Tibial artery (tissue), 4 donors: ENCODE measurements around the gene ZEB2.

Experiments
- DNase-seq, 2 donors: peaks; one replicate each; pipeline ENCODE4 v3.0.0-alpha.2; 2019
- H3K27ac ChIP-seq, 2 donors: fragments of 200-600 bp; sonication (generic) in 1 of 2; 1 replicate in 1 of 2; 2 replicates in 1 of 2; pipeline ENCODE4 v1.5.1; 2018 to 2019; ENCODE audit warnings: mild to moderate bottlenecking in 1 of 2
- H3K27me3 ChIP-seq, 2 donors: fragments of 200-600 bp; sonication (generic) in 1 of 2; one replicate each; pipeline versions ENCODE4 v1.5.1 to v1.6.0; 2016 to 2019
- H3K36me3 ChIP-seq, 3 donors: fragments of 200-600 bp; sonication (generic) in 2 of 3; one replicate each; pipeline ENCODE4 v1.5.1; 2016 to 2019; ENCODE audit warnings: mild to moderate bottlenecking in 2 of 3
- H3K4me1 ChIP-seq, 4 donors: fragments of 200-600 bp; sonication (generic) in 2 of 4; 1 replicate in 3 of 4; 2 replicates in 1 of 4; pipeline ENCODE4 v1.5.1; 2016 to 2019
- H3K4me3 ChIP-seq, 2 donors: fragments of 200-600 bp; sonication (generic) in 1 of 2; 1 replicate in 1 of 2; 2 replicates in 1 of 2; pipeline ENCODE4 v1.5.1; 2018 to 2019; ENCODE audit warnings: mild to moderate bottlenecking in 2 of 2
- H3K9me3 ChIP-seq, 3 donors: fragments of 200-600 bp; sonication (generic) in 1 of 3; one replicate each; pipeline ENCODE4 v1.5.1; 2016 to 2019
- intact Hi-C: fragments of 100-400 bp; cut with DNase I; formaldehyde crosslinking; loops from one replicate; pipeline ENCODE4 v1.15.0; 2023; ENCODE audit warnings: low total_unique reads
- TF ChIP-seq, protein P1 (sequence below), 2 experiments: fragments of 200-600 bp in 1 of 2; fragments of 450-650 bp in 1 of 2; IDR thresholded peaks; one replicate each; pipeline ENCODE4 v1.5.1; 2017 to 2019; ENCODE audit warnings: antibody characterized with exemption in 2 of 2, mild to moderate bottlenecking in 1 of 2, moderate library complexity in 1 of 2

The ZEB2 gene

DNA sequence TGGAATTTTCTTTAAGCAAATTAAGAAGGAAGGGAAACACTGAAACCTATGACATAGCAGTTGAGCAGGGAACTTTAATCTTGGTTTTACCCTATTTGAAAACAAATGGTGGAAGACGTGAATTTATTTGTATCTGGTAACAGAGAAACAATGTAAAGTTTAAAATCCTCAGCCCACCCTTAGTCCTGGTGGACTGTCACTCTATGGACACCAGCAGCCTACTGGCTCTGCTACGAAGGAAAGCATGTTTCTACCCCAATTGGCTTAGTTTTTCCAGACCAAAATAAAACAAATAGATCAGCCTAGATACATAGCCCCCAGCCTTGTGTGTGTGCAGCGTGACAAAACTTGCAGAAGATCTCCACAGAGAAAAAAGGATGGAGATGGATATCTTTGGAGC, 7.4 kb downstream of the ZEB2 start:
- TF ChIP-seq, protein P1, sequence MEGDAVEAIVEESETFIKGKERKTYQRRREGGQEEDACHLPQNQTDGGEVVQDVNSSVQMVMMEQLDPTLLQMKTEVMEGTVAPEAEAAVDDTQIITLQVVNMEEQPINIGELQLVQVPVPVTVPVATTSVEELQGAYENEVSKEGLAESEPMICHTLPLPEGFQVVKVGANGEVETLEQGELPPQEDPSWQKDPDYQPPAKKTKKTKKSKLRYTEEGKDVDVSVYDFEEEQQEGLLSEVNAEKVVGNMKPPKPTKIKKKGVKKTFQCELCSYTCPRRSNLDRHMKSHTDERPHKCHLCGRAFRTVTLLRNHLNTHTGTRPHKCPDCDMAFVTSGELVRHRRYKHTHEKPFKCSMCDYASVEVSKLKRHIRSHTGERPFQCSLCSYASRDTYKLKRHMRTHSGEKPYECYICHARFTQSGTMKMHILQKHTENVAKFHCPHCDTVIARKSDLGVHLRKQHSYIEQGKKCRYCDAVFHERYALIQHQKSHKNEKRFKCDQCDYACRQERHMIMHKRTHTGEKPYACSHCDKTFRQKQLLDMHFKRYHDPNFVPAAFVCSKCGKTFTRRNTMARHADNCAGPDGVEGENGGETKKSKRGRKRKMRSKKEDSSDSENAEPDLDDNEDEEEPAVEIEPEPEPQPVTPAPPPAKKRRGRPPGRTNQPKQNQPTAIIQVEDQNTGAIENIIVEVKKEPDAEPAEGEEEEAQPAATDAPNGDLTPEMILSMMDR (IDR thresholded peaks at IDR 0.05): no peak
- no peaks in the 10 kb centered on the region for H3K27me3 ChIP-seq
- no peaks in the 10 kb centered on the region for H3K9me3 ChIP-seq
- no peak for DNase-seq
- H3K27ac ChIP-seq: peak overlapping the region; percentile 97 to 99
- H3K36me3 ChIP-seq: no peaks in the 10 kb centered on the region
- intact Hi-C loops: no loop called here
- peaks cover 0 to 57% (median 14%) of the 10 kb centered on the region in 4 donors for H3K4me1 ChIP-seq
- peak overlapping the region; percentile 71 to 73 for H3K4me3 ChIP-seq

DNA sequence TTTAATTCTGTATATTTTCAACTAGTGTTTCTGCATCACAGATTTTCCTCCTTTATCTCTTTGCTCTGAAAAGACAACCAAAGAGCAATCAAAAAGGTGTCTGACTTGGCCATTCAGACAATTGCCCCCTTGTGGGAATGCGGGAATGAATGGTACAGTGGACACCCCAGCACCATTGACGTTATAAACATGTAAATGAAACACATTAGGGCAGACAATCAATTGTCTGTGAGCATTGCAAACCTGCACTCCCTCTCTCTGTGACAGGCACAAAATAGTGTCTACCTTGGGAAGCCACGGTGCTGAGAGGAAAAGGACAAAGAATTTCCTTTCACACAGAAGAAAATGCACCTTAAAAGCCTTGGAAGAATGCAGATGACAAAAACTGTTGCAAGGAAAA, 8.0 kb downstream of the ZEB2 start:
- peaks cover 0 to 60% (median 14%) of the 10 kb centered on the region in 4 donors for H3K4me1 ChIP-seq
- H3K9me3 ChIP-seq: no peaks in the 10 kb centered on the region
- no peaks in the 10 kb centered on the region for H3K36me3 ChIP-seq
- H3K27ac ChIP-seq: peak overlapping the region; percentile 97 to 99
- H3K4me3 ChIP-seq: peak overlapping the region; percentile 71 to 73
- intact Hi-C loops: no loop called here
- TF ChIP-seq, protein P1 (IDR thresholded peaks at IDR 0.05): no peak
- H3K27me3 ChIP-seq: no peaks in the 10 kb centered on the region
- no peak for DNase-seq

DNA sequence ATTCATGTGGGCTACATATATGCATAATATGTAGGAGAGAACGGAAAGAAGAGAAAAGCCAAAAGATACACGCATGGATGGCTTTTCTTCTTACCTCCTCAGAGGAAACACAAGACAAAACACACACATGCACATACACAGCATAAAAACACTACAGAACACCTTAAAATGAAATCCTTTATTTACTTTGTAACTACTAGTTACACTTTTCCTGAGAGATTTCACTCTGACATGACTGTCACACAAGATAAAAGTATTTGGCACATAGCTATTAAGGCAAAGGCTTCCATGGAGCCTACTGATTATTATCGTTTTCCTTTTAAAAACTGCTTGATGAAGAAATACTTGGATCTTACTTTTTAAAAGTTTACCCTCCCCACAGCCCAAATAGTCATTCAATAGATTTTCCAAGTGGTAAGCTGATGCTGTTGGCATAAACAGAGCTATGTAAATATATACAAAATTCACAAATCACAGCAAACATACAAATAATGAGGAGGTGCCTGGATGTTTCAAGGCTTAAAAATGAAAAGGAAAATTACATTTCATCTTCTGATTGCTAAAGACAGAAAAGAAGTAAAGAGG, 8.6 kb downstream of the ZEB2 start:
- H3K36me3 ChIP-seq: no peaks in the 10 kb centered on the region
- no peaks in the 10 kb centered on the region for H3K9me3 ChIP-seq
- no peak for DNase-seq
- intact Hi-C loops: no loop called here
- H3K27me3 ChIP-seq: no peaks in the 10 kb centered on the region
- TF ChIP-seq, protein P1 (IDR thresholded peaks at IDR 0.05): no peak
- H3K4me3 ChIP-seq: peak overlapping the region; percentile 71 to 73
- peak overlapping the region; percentile 97 to 99 for H3K27ac ChIP-seq
- H3K4me1 ChIP-seq: peaks cover 0 to 66% (median 12%) of the 10 kb centered on the region in 4 donors

DNA sequence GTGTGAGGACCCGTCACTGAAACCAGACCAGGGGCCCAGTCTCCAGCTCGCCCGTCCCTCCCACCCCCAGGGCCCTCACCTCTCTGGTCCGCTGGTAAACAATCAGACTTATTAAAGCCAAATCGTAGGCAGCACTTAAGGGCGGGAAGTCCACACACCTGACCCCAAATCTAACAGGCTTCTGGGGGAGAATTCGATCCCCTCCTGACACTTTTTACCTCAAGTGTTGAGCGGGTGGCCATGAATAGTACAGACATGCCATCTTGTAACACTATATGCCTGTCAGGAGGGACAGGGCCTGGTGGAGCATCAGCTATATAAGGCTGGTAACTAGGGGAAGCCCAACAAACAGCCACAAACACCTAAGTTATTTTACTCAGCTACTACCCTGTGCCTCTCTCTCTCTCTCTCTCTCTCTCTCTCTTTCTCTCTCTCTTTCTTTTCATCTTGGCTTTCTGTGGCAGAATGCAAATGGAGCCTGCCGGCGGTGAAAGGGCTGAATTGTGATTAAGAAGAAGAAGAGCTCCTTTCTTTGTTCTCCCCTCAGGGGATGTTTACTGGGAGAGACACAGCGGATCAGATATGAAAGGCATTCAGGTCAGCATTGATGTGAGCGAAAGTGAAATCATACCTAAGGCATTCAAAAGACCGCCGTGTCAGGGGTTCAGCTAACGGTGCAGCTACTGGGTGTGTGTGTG, 9.5 kb downstream of the ZEB2 start:
- TF ChIP-seq, protein P1 (IDR thresholded peaks at IDR 0.05): peak in 1 of 2 experiments; percentile 23
- Histone ChIP-seq H3K27me3 (no peaks in the 10 kb centered on the region), H3K4me3 (peak overlapping the region; percentile 71 to 73), H3K9me3 (no peaks in the 10 kb centered on the region), H3K36me3 (no peaks in the 10 kb centered on the region), H3K4me1 (peaks cover 0 to 75% (median 15%) of the 10 kb centered on the region in 4 donors), H3K27ac (peak overlapping the region; percentile 97 to 99)
- intact Hi-C loops: no loop called here
- DNase-seq: peak in 1 of 2 donors; percentile 67

DNA sequence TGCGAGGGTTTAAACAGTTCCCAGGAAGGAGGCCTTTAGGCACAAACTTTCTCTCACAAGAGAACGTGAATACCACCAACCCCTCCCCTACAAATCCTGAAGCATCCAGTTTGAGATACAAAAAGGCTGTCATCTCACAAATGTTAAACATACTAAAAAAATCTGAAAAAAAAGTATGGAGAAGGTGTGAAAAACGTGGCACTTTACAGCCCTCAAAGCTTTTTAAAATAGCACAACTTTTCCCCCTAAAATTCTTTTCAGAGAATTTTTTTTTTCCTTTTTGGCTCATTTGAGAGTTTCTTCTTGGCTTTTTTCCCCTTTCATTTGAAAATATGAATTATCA, 10.1 kb downstream of the ZEB2 start:
- peaks cover 0 to 79% (median 18%) of the 10 kb centered on the region in 4 donors for H3K4me1 ChIP-seq
- H3K27me3 ChIP-seq: no peaks in the 10 kb centered on the region
- TF ChIP-seq, protein P1 (IDR thresholded peaks at IDR 0.05): no peak

More for the DNA sequence above, 10.1 kb downstream of the ZEB2 start:
- H3K27ac ChIP-seq: peak overlapping the region; percentile 97 to 99
- no peaks in the 10 kb centered on the region for H3K9me3 ChIP-seq
- intact Hi-C loops: no loop called here
- no peaks in the 10 kb centered on the region for H3K36me3 ChIP-seq
- no peak for DNase-seq
- H3K4me3 ChIP-seq: peak overlapping the region; percentile 71 to 73
